Measurements from ENCODE around the gene ARID1A.

DNA sequence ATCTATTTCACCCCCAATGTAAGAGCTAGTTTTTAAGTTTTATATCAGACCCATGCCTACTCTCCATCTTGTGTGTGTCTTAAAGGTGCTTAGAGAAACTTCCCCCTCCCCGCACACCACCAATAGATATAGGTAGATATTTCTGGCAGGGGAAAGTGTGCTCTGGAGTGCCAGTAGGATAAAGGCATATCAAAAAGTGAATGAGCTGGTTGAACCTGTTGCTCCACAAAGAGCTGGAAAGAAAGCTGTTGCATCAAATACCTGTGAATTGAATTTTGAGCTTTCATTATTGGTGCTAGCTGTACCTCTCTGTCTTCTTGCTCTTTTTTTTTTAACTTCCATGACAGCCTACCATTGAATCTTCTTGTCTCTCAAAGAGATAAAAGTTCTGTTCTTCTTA, 32.8 kb downstream of the ARID1A start:
- TF ChIP-seq CTCF (conservative IDR thresholded peaks at IDR 0.05; ENCODE audit: low read length) (no peak), EZH2phosphoT487 (IDR thresholded peaks at IDR 0.05; ENCODE audit: borderline replicate concordance, low read depth, low read length) (no peak)

Measured in OCI-LY7 (cell line).